GM19395 (cell line): ENCODE measurements around the gene TEX50.
"Not testable (repeated sequence)": the region's sequence is repeated elsewhere in the genome, so short reads cannot be mapped to it uniquely, and the experiment has no call there.

Experiments
- ATAC-seq: cut with Tn5 transposase; IDR thresholded peaks from one replicate; pipeline ENCODE4 v1.9.1; 2021; ENCODE audit warnings: mild to moderate bottlenecking, moderate library complexity; ENCODE audit not compliant: unreplicated experiment

The TEX50 gene

GRCh38 chr1:173635116-173635515, at the start of gene TEX50:
TSS of gene TEX50 (plus strand) at chr1:173635338. CDS start at chr1:173635522, 184 bp downstream.
- no peak for ATAC-seq

DNA sequence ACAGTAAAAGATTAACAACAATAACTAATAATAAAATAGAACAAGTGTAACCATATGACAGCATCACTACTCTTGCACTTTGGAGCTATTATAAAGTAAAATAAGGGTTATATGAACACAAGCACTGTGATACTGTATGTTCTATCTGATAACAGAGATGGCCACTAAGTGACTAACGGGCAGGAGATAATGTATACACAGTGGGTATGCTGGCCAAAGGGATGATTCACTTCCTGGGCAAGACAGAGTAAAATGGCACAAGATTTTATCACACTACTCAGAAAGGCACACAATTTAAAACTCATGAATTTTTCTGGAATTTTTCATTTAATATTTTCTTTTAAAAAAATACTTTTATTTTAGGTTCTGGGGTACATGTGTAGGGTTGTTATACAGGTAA, 44.6 kb upstream of the TEX50 start:
- ATAC-seq = no peak

DNA sequence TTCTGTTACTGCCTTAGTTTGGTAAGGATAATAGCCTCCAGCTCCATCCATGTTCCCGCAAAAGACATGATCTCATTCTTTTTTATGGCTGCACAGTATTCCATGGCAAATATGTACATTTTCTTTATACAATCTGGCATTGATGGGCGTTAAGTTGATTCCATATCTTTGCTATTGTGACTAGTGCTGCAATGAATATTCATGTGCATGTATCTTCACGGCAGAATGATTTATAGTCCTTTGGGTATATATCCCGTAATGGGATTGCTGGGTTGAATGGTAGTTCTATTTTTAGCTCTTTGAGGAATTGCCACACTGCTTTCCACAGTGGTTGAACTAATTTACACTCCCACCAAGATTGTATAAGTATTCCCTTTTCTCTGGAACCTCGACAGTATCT, 44.0 kb upstream of the TEX50 start:
- ATAC-seq = not testable (repeated sequence)

GRCh38 chr1:173596097-173596825, 38.9 kb upstream of the TEX50 start:
- ATAC-seq = no peak

DNA sequence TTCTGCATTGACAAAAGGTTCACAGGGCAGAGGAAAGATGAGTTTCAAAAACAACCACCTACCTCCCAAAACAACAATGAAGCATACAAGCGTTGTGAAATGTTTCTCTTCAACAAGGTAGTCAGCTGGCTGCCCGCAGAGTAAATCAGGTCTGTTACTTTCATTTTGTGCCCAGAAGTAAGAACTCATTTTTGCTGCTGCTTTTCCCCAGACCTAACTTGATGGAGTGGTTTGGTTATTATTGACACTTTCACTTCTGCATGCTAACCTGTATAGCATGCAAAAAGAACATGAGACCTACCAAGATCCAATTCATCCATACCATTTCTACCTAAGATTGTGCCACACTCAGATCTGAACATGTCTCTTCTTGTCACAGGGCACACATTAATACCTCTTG, 33.5 kb upstream of the TEX50 start:
- ATAC-seq = peak; percentile 91

DNA sequence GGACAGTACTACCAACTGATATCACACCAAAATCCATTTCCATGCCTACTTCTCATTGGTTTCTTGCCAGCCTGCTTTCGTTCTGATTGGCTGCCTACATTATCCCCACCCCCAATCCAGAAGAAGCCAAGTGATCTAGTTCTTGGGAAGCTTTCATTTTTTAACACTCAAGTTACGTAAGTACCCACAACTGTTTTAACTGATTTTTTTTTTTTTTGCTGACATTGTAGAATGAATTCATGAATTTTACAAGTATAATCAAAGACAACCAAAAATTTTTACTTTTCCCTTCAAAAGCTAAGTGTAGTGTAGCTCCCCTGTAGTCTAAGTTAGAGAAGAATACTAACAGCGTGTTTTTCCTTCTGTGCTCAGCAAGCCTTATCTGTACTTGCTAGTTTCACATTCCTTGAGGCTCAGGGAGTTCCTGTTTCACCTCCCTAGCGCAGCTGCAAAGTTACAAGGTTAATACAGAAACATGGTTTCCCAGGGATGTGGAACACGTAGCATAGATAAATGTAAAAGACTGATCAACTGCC, 32.0 kb upstream of the TEX50 start, which contains the start of gene SLC9C2:
SLC9C2 (minus strand) TSS at position 17 of the 536 bp plus-strand sequence. CDS start 1,296 bp downstream, outside the sequence.
- no peak for ATAC-seq

- no peak for ATAC-seq
Observed at GRCh38 chr1:173608503-173609216, 26.5 kb upstream of the TEX50 start.

DNA sequence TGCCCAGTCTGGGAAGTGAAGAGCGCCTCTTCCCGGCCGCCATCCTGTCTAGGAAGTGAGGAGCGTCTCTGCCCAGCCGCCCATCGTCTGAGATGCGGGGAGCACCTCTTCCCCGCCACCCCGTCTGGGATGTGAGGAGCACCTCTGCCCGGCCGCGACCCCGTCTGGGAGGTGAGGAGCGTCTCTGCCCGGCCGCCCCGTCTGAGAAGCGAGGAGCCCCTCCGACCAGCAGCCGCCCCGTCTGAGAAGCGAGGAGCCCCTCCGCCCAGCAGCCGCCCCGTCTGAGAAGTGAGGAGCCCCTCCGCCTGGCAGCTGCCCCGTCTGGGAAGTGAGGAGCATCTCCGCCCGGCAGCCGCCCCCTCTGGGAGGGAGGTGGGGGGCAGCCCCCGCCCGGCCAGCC, 22.1 kb upstream of the TEX50 start:
- not testable (repeated sequence) for ATAC-seq

DNA sequence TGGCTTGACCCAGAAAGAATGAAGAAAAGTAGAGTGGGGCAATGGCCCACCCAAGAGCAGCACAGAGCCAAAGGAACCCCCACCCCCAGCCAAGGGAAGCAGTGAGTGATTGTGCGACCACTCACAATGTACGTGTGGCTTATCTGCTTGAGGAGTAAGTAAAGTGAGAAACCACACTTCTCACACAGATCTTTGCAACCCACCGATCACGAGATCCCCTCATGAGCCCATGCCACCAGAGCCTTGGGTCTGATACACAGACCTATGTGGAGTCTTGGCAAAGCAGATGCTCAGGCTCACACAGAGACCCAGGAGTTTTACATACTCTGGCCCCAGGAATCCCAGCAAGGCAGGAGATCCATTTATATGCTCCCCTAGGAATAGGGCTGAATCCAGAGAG, 18.3 kb upstream of the TEX50 start:
- ATAC-seq = no peak

GRCh38 chr1:173627269-173627668, 7.9 kb upstream of the TEX50 start:
- no peak for ATAC-seq

GRCh38 chr1:173628888-173629287, 6.2 kb upstream of the TEX50 start:
- ATAC-seq = no peak

DNA sequence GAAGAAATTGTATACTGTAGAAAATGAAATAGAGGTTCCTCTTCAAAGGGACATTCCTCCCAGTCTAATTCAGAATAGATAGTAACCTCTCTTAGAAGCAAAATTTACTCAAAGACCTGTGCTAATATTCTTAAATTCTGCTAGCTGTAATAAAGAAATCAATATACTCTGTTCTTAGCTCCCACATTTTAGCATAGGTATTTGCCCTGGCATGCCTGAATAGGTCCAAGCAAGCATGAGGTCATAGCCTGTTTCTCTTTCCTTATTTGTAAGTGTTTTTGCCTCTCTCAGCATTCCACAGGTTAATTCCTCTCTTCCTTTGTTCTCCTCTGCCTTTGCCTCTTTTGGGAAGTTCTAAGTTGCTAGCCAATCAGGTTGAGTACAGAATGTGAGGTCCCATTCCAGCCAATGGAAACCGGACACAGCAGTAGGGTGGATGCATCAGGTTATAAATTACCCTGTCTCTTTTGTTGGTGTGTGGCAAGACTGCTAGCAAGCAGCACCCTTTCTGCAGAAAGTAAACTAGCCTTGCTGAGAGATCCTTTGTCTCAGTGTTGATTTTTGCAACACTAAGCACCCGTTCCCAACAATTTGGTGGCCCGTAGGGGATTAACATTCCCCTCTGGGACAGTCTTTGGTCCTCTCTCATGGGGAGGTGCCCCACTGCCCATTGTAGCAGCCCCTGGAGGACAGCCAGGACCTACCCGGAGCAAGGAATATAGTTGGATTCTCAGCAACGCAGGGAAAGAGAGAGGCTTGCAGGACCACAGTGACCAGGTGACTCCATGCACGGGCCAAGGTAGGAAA, 2.3 kb downstream of the TEX50 start:
- not testable (repeated sequence) for ATAC-seq

- no peak for ATAC-seq
Observed at GRCh38 chr1:173638043-173639021, 3.2 kb downstream of the TEX50 start.

DNA sequence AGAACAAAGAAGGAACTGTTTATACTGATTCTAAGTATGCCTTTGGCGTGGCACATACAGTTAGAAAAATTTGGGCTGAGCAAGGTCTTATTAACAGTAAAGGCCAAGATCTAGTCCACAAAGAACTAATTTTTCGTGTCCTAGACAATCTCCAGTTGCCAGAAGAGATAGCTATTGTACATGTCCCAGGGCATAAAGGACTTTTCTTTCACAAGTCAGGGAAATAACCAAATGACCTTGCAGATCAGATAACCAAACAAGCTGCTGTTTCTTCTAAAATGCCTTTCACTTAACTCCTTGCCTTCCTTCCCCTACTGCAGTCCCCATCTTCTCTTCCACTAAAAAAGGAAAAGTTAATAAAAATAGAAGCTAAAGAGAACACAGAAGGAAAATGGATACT, 4.0 kb downstream of the TEX50 start:
- ATAC-seq = no peak

DNA sequence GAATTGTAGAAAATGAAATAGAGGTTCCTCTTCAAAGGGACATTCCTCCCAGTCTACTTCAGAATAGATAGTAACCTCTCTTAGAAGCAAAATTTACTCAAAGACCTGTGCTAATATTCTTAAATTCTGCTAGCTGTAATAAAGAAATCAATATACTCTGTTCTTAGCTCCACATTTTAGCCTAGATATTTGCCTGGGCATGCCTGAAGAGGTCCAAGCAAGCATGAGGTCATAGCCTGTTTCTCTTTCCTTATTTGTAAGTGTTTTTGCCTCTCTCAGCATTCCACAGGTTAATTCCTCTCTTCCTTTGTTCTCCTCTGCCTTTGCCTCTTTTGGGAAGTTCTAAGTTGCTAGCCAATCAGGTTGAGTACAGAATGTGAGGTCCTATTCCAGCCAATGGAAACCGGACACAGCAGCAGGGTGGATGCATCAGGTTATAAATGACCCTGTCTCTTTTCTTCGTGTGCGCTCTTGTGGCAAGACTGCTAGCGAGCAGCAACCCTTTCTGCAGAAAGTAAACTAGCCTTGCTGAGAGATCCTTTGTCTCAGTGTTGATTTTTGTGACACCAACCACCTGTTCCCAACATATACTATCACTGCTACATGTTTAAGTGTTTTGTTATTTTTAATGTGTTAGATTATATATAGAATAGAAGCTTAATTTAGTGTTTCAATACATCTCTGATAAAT, 7.5 kb downstream of the TEX50 start:
- not testable (repeated sequence) for ATAC-seq

GRCh38 chr1:173646656-173647055, 11.5 kb downstream of the TEX50 start:
- no peak for ATAC-seq

GRCh38 chr1:173648880-173649605, 13.9 kb downstream of the TEX50 start:
- ATAC-seq = no peak

- ATAC-seq = no peak
Observed at GRCh38 chr1:173660306-173660705, 25.2 kb downstream of the TEX50 start.

- no peak for ATAC-seq
Observed at GRCh38 chr1:173661271-173661670, 26.1 kb downstream of the TEX50 start.
